ENCODE data around the gene CDKN1B. TPM values are rescaled to one million over a fixed set of nuclear protein-coding genes. Genes with fewer than 3 reads are reported as not detected.

CDKN1B gene
- total RNA-seq, 2 donors from 2014 or later, result 202 to 252 TPM

- DNase-seq (no peak), ATAC-seq (no peak)
- Mint-ChIP-seq H3K36me3 (ENCODE audit: low read depth) (peaks cover 2% of the 10 kb centered on the region), H3K27me3 (no peaks in the 10 kb centered on the region), H3K27ac (peak overlapping the region; percentile 61), H3K4me3 (no peak overlapping the region), H3K4me1 (no peaks in the 10 kb centered on the region)
- H3K9me3 ChIP-seq (ENCODE audit: control insufficient read depth, low read length, poor library complexity, severe bottlenecking), result peaks cover 5% of the 10 kb centered on the region
Observed at GRCh38 chr12:12770262-12770661, 53.1 kb downstream of the CDKN1B start.

Other genes with a start within 250 kb of the CDKN1B start
- 10 to 100 TPM; 81.1 to 94.8 TPM for gene DUSP16, start 154.5 kb upstream of the CDKN1B start, total RNA-seq
- 10 to 100 TPM; 25.6 to 37.2 TPM for gene CREBL2, start 105.5 kb upstream of the CDKN1B start, total RNA-seq
- gene GPR19, start 21.2 kb upstream of the CDKN1B start, total RNA-seq, result 1 to 10 TPM; 2.0 to 2.1 TPM
- 1 to 10 TPM; 3.1 to 5.1 TPM for gene APOLD1, start 68.3 kb downstream of the CDKN1B start, total RNA-seq
- 100 to 1,000 TPM; 135 to 141 TPM for gene DDX47, start 96.0 kb downstream of the CDKN1B start, total RNA-seq
- gene GPRC5A, start 174.2 kb downstream of the CDKN1B start, total RNA-seq, result under 1 TPM; 0.02 to 0.26 TPM
- gene GPRC5D, start 234.8 kb downstream of the CDKN1B start, total RNA-seq, result not detected

Measured in T-helper 17 cell (primary cell).